HEK293T (cell line): ENCODE measurements around the gene CLK3.
"Not testable (repeated sequence)": the region's sequence is repeated elsewhere in the genome, so short reads cannot be mapped to it uniquely, and the experiment has no call there.

Experiments
- ELF4 ChIP-seq: fragments of 450-650 bp; IDR thresholded peaks from 2 replicates; pipeline ENCODE4 v1.6.1; 2017; ENCODE audit warnings: antibody characterized with exemption
- FOXA1 ChIP-seq: fragments of 450-650 bp; IDR thresholded peaks from 2 replicates; pipeline ENCODE4 v1.6.1; 2016; ENCODE audit warnings: mild to moderate bottlenecking
- SP1 ChIP-seq: fragments of 450-650 bp; IDR thresholded peaks from 2 replicates; pipeline ENCODE4 v1.6.1; 2017
- SUZ12 ChIP-seq: fragments of 450-650 bp; IDR thresholded peaks from 2 replicates; pipeline ENCODE4 v1.6.1; 2016; ENCODE audit warnings: mild to moderate bottlenecking
- TF ChIP-seq, protein P1 (sequence below): fragments of 450-650 bp; IDR thresholded peaks from 2 replicates; pipeline ENCODE4 v1.6.1; 2016

GRCh38 chr15:74661280-74661679 lies 45.6 kb downstream of the CLK3 start:
- not testable (repeated sequence) for TF ChIP-seq SUZ12, FOXA1, SP1, ELF4
- TF ChIP-seq, protein P1, sequence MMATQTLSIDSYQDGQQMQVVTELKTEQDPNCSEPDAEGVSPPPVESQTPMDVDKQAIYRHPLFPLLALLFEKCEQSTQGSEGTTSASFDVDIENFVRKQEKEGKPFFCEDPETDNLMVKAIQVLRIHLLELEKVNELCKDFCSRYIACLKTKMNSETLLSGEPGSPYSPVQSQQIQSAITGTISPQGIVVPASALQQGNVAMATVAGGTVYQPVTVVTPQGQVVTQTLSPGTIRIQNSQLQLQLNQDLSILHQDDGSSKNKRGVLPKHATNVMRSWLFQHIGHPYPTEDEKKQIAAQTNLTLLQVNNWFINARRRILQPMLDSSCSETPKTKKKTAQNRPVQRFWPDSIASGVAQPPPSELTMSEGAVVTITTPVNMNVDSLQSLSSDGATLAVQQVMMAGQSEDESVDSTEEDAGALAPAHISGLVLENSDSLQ, result not testable (repeated sequence)
